GM13977 (cell line): ENCODE data around the gene CDK15.

Source experiments
- DNase-seq: peaks from one replicate; pipeline ENCODE4 v3.0.0; 2012; ENCODE audit warnings: low spot score
- CTCF ChIP-seq: IDR thresholded peaks from 2 replicates; pipeline ENCODE4 v1.5.1; 2012; ENCODE audit warnings: mild to moderate bottlenecking, control low read depth; ENCODE audit not compliant: insufficient read depth; ENCODE audit errors: extremely low read depth, missing control alignments
- in situ Hi-C: fragments of 300-500 bp; cut with MboI; formaldehyde crosslinking; loops from one replicate; pipeline ENCODE4 v1.12.0; 2022; ENCODE audit warnings: low sequenced_read_pairs, low pct_unique_long_range_greater_than_20kb, mixed read lengths, inconsistent platforms; ENCODE audit not compliant: unreplicated experiment

CDK15 gene

GRCh38 chr2:201883606-201884369, 77.5 kb downstream of the CDK15 start:
- in situ Hi-C loops: no loop called here
- no peak for DNase-seq

GRCh38 chr2:201886504-201886903, 80.2 kb downstream of the CDK15 start:
- in situ Hi-C loops: no loop called here
- no peak for DNase-seq
- TF ChIP-seq CTCF: no peak

More at GRCh38 chr2:201883606-201884369, 77.5 kb downstream of the CDK15 start:
- TF ChIP-seq CTCF: no peak

GRCh38 chr2:201887773-201888425, 81.6 kb downstream of the CDK15 start:
- in situ Hi-C loops: no loop called here
- DNase-seq: no peak
- no peak for TF ChIP-seq CTCF

- in situ Hi-C loops: no loop called here
- no peak for TF ChIP-seq CTCF
- DNase-seq: no peak
Observed at GRCh38 chr2:201888426-201888800, 82.1 kb downstream of the CDK15 start.

GRCh38 chr2:201890453-201890852, 84.1 kb downstream of the CDK15 start:
- DNase-seq: no peak
- in situ Hi-C loops: no loop called here
- no peak for TF ChIP-seq CTCF

GRCh38 chr2:201891676-201892075, 85.3 kb downstream of the CDK15 start:
- no peak for DNase-seq
- no peak for TF ChIP-seq CTCF
- in situ Hi-C loops: no loop called here
